Ovary (tissue), 3 donors: ENCODE results near the gene CPEB4.

Experiments
- CTCF ChIP-seq, 3 donors: fragments of 450-650 bp in 2 of 3; fragments of 200-600 bp in 1 of 3; IDR thresholded peaks; one replicate each; pipeline versions ENCODE4 v1.5.1 to v1.8.0; 2016 to 2022; ENCODE audit warnings: antibody characterized with exemption in 3 of 3, mild to moderate bottlenecking in 1 of 3
- EP300 ChIP-seq: sonication (generic); formaldehyde crosslinking; IDR thresholded peaks from one replicate; pipeline ENCODE4 v1.6.1; 2017; ENCODE audit warnings: antibody characterized with exemption
- POLR2A ChIP-seq: fragments of 450-650 bp; IDR thresholded peaks from one replicate; pipeline ENCODE4 v1.6.1; 2017; ENCODE audit warnings: antibody characterized with exemption, mild to moderate bottlenecking, moderate library complexity
- donor health status: DM: no; HTN: no; CAD: no.

- TF ChIP-seq CTCF (IDR thresholded peaks at IDR 0.05) (no peak), POLR2A (no peak), EP300 (no peak)
These were observed 72.8 kb downstream of the CPEB4 start for GRCh38 chr5:173960986-173961385.
